Activated T-cell treated with anti-CD3 and anti-CD28 coated beads, Interleukin-2, amount 50 U/mL, for 72 hours (primary cell): ENCODE results near the gene VPS9D1. TPM values are rescaled to one million over a fixed set of nuclear protein-coding genes. Genes with fewer than 3 reads are reported as not detected.

Experiments
- ATAC-seq, 2 donors: fragments of 150-1000 bp; cut with Tn5 transposase; replicated peaks in 1 of 2; 2 replicates each; pipeline ENCODE4 v1.10.0; 2021; ENCODE audit warnings: moderate library complexity in 2 of 2, mild to moderate bottlenecking in 1 of 2
- DNase-seq, 2 donors: peaks; one replicate each; pipeline ENCODE4 v3.0.0; 2021 to 2022; ENCODE audit warnings: mixed read lengths in 1 of 2
- H3K27ac Mint-ChIP-seq: one replicate; pipeline ENCODE4 v1.8.0; 2022; ENCODE audit warnings: mild to moderate bottlenecking, moderate library complexity, mixed read lengths
- H3K27me3 Mint-ChIP-seq: one replicate; pipeline ENCODE4 v1.8.0; 2022; ENCODE audit warnings: low read depth, mixed read lengths
- H3K36me3 Mint-ChIP-seq, 2 donors: one replicate each; pipeline ENCODE4 v1.8.0; 2022; ENCODE audit warnings: mixed read lengths in 2 of 2, mild to moderate bottlenecking in 1 of 2; ENCODE audit not compliant: insufficient read depth in 2 of 2
- H3K4me1 Mint-ChIP-seq: one replicate; pipeline ENCODE4 v1.8.0; 2022; ENCODE audit warnings: low read depth, mixed read lengths
- H3K4me3 Mint-ChIP-seq, 2 donors: one replicate each; pipeline ENCODE4 v1.8.0; 2022; ENCODE audit warnings: mild to moderate bottlenecking in 2 of 2, mixed read lengths in 2 of 2, moderate library complexity in 2 of 2
- H3K9me3 Mint-ChIP-seq, 2 donors: one replicate each; pipeline ENCODE4 v1.8.0; 2022; ENCODE audit warnings: mixed read lengths in 2 of 2
- total RNA-seq, 2 donors: library from RNA; stranded (reverse); gene quantifications; one replicate each; pipeline ENCODE4 v1.2.3, GENCODE V29; 2022

VPS9D1 gene
- total RNA-seq, 2 donors from 2014 or later = 4.7 to 6.5 TPM

- no peaks in the 10 kb centered on the region for H3K27me3 Mint-ChIP-seq
- ATAC-seq (peak; percentile 77 to 78), DNase-seq (peak; percentile 67 to 73)
- H3K4me3 Mint-ChIP-seq = peak overlapping the region; percentile 79 to 85
- H3K36me3 Mint-ChIP-seq = peaks cover 2 to 10% of the 10 kb centered on the region in 2 donors
- no peaks in the 10 kb centered on the region for H3K9me3 Mint-ChIP-seq
- H3K27ac Mint-ChIP-seq = no peak overlapping the region
- H3K4me1 Mint-ChIP-seq = peaks cover 12% of the 10 kb centered on the region
These were observed 9.0 kb downstream of the VPS9D1 start for GRCh38 chr16:89711601-89712273.

GRCh38 chr16:89710709-89711564 is 9.8 kb downstream of the VPS9D1 start:
- H3K4me3 Mint-ChIP-seq = no peak overlapping the region
- H3K4me1 Mint-ChIP-seq = peaks cover 16% of the 10 kb centered on the region
- no peaks in the 10 kb centered on the region for H3K9me3 Mint-ChIP-seq
- H3K27ac Mint-ChIP-seq = no peak overlapping the region
- H3K36me3 Mint-ChIP-seq = peaks cover 2 to 7% of the 10 kb centered on the region in 2 donors
- H3K27me3 Mint-ChIP-seq = no peaks in the 10 kb centered on the region
- ATAC-seq (peak in 1 of 2 donors; percentile 3), DNase-seq (no peak)

GRCh38 chr16:89709716-89710432 is 10.8 kb downstream of the VPS9D1 start:
- ATAC-seq (no peak), DNase-seq (no peak)
- no peaks in the 10 kb centered on the region for H3K27me3 Mint-ChIP-seq
- H3K4me3 Mint-ChIP-seq = peak overlapping the region in 1 of 2 donors; percentile 40
- peaks cover 19% of the 10 kb centered on the region for H3K4me1 Mint-ChIP-seq
- no peak overlapping the region for H3K27ac Mint-ChIP-seq
- H3K36me3 Mint-ChIP-seq = peaks cover under 1 to 5% of the 10 kb centered on the region in 2 donors
- no peaks in the 10 kb centered on the region for H3K9me3 Mint-ChIP-seq

GRCh38 chr16:89709166-89709565 is 11.5 kb downstream of the VPS9D1 start:
- Mint-ChIP-seq H3K4me3 (no peak overlapping the region), H3K4me1 (peaks cover 12% of the 10 kb centered on the region), H3K36me3 (peaks cover 0 to 2% of the 10 kb centered on the region in 2 donors), H3K27me3 (no peaks in the 10 kb centered on the region), H3K9me3 (no peaks in the 10 kb centered on the region), H3K27ac (no peak overlapping the region)
- no peak for ATAC-seq
- no peak for DNase-seq

GRCh38 chr16:89708481-89708931 is 12.2 kb downstream of the VPS9D1 start:
- Mint-ChIP-seq H3K27ac (no peak overlapping the region), H3K36me3 (no peaks in the 10 kb centered on the region), H3K4me3 (no peak overlapping the region)

GRCh38 chr16:89707695-89708094 is 13.0 kb downstream of the VPS9D1 start:
- no peak for DNase-seq
- Mint-ChIP-seq H3K4me3 (no peak overlapping the region), H3K27ac (no peak overlapping the region), H3K9me3 (no peaks in the 10 kb centered on the region), H3K27me3 (no peaks in the 10 kb centered on the region), H3K36me3 (no peaks in the 10 kb centered on the region), H3K4me1 (peaks cover 9% of the 10 kb centered on the region)
- ATAC-seq = no peak

More at GRCh38 chr16:89708481-89708931, 12.2 kb downstream of the VPS9D1 start:
- no peak for ATAC-seq
- Mint-ChIP-seq H3K4me1 (peaks cover 8% of the 10 kb centered on the region), H3K9me3 (no peaks in the 10 kb centered on the region), H3K27me3 (no peaks in the 10 kb centered on the region)
- no peak for DNase-seq

- DNase-seq (no peak), ATAC-seq (no peak)
- no peak overlapping the region for H3K27ac Mint-ChIP-seq
- no peaks in the 10 kb centered on the region for H3K9me3 Mint-ChIP-seq
- H3K4me1 Mint-ChIP-seq = peaks cover 15% of the 10 kb centered on the region
- H3K4me3 Mint-ChIP-seq = peak overlapping the region; percentile 36 to 70
- no peaks in the 10 kb centered on the region for H3K27me3 Mint-ChIP-seq
- no peaks in the 10 kb centered on the region for H3K36me3 Mint-ChIP-seq
These were observed 14.0 kb downstream of the VPS9D1 start for GRCh38 chr16:89706518-89707260.

- no peak overlapping the region for H3K27ac Mint-ChIP-seq
- H3K4me1 Mint-ChIP-seq = peaks cover 17% of the 10 kb centered on the region
- DNase-seq (no peak), ATAC-seq (no peak)
- H3K9me3 Mint-ChIP-seq = no peaks in the 10 kb centered on the region
- H3K36me3 Mint-ChIP-seq = no peaks in the 10 kb centered on the region
- H3K27me3 Mint-ChIP-seq = no peaks in the 10 kb centered on the region
- H3K4me3 Mint-ChIP-seq = no peak overlapping the region
These were observed 15.7 kb downstream of the VPS9D1 start for GRCh38 chr16:89705006-89705405.

GRCh38 chr16:89704281-89704680 is 16.4 kb downstream of the VPS9D1 start:
- no peak overlapping the region for H3K27ac Mint-ChIP-seq

GRCh38 chr16:89701425-89702406 is 19.0 kb downstream of the VPS9D1 start, which contains the start of gene SPATA2L:
TSS of gene SPATA2L (minus strand) at chr16:89701705. CDS start at chr16:89701232, 473 bp downstream.
- Mint-ChIP-seq H3K4me1 (peaks cover 23% of the 10 kb centered on the region), H3K4me3 (peak within 1 kb of the TSS; percentile 84 to 85), H3K27ac (no peak within 1 kb of the TSS), H3K9me3 (no peaks in the 10 kb centered on the region), H3K27me3 (no peaks in the 10 kb centered on the region), H3K36me3 (no peaks in the 10 kb centered on the region)
- DNase-seq = peak; percentile 98 to 99
- peak; percentile 77 to 78 for ATAC-seq

More at GRCh38 chr16:89704281-89704680, 16.4 kb downstream of the VPS9D1 start:
- no peak for ATAC-seq
- no peaks in the 10 kb centered on the region for H3K36me3 Mint-ChIP-seq
- H3K27me3 Mint-ChIP-seq = no peaks in the 10 kb centered on the region
- peaks cover 19% of the 10 kb centered on the region for H3K4me1 Mint-ChIP-seq
- H3K4me3 Mint-ChIP-seq = no peak overlapping the region
- DNase-seq = no peak
- no peaks in the 10 kb centered on the region for H3K9me3 Mint-ChIP-seq

- Mint-ChIP-seq H3K27ac (no peak overlapping the region), H3K27me3 (no peaks in the 10 kb centered on the region), H3K4me1 (peaks cover 22% of the 10 kb centered on the region), H3K9me3 (no peaks in the 10 kb centered on the region), H3K4me3 (peak overlapping the region; percentile 84 to 85), H3K36me3 (no peaks in the 10 kb centered on the region)
- DNase-seq (peak; percentile 76 to 77), ATAC-seq (peak; percentile 46 to 49)
These were observed 19.9 kb downstream of the VPS9D1 start for GRCh38 chr16:89700649-89701424.
